Neuronal stem cell (in vitro differentiated cells): ENCODE results near the gene DDX56.
"Not testable (repeated sequence)": the region's sequence is repeated elsewhere in the genome, so short reads cannot be mapped to it uniquely, and the experiment has no call there.

Source experiments
- DNase-seq: peaks from one replicate; pipeline ENCODE4 v3.0.0-alpha.2; 2013; ENCODE audit warnings: low spot score
- H2AFZ ChIP-seq: one replicate; pipeline ENCODE4 v1.6.1; 2013; ENCODE audit warnings: mild to moderate bottlenecking, low read length, inconsistent platforms
- H2AK5ac ChIP-seq: 2 replicates; pipeline ENCODE4 v1.6.1; 2013; ENCODE audit warnings: low read depth, mild to moderate bottlenecking, inconsistent platforms, low read length, moderate library complexity, mixed read lengths
- H2BK120ac ChIP-seq: 2 replicates; pipeline ENCODE4 v1.6.1; 2013; ENCODE audit warnings: low read depth, mild to moderate bottlenecking, inconsistent platforms, low read length, moderate library complexity, mixed read lengths
- H2BK12ac ChIP-seq: one replicate; pipeline ENCODE4 v1.6.1; 2013; ENCODE audit warnings: low read length, inconsistent platforms
- H2BK15ac ChIP-seq: 2 replicates; pipeline ENCODE4 v1.6.1; 2013; ENCODE audit warnings: mild to moderate bottlenecking, low read length, inconsistent platforms, mixed read lengths
- H2BK5ac ChIP-seq: one replicate; pipeline ENCODE4 v1.6.1; 2013; ENCODE audit warnings: inconsistent platforms, mild to moderate bottlenecking, low read length, moderate library complexity
- H3K14ac ChIP-seq: one replicate; pipeline ENCODE4 v1.6.1; 2013; ENCODE audit warnings: low read length, inconsistent platforms
- H3K18ac ChIP-seq: 2 replicates; pipeline ENCODE4 v1.6.1; 2013; ENCODE audit warnings: low read length, inconsistent platforms
- H3K23ac ChIP-seq: 2 replicates; pipeline ENCODE4 v1.6.1; 2013; ENCODE audit warnings: low read depth, mild to moderate bottlenecking, mixed read lengths, low read length, inconsistent platforms; ENCODE audit not compliant: poor library complexity
- H3K27ac ChIP-seq: replicated peaks from 3 replicates; pipeline ENCODE4 v1.5.1; 2013; ENCODE audit warnings: low read length, inconsistent platforms
- H3K27me3 ChIP-seq, 3 experiments: 2 replicates each; pipeline ENCODE4 v1.6.1; 2013; ENCODE audit warnings: low read length in 3 of 3, mild to moderate bottlenecking in 2 of 3, inconsistent platforms in 1 of 3, low read depth in 1 of 3, mixed read lengths in 1 of 3, moderate library complexity in 1 of 3; ENCODE audit not compliant: control insufficient read depth in 3 of 3, insufficient read depth in 3 of 3
- H3K36me3 ChIP-seq, 2 donors: replicated peaks in 1 of 2; 2 replicates each; pipeline ENCODE4 v1.6.1; 2013; ENCODE audit warnings: low read length in 2 of 2; ENCODE audit not compliant: control insufficient read depth in 2 of 2, insufficient read depth in 2 of 2
- H3K4ac ChIP-seq: 2 replicates; pipeline ENCODE4 v1.6.1; 2013; ENCODE audit warnings: inconsistent platforms, mild to moderate bottlenecking, low read length, moderate library complexity
- H3K4me1 ChIP-seq, 2 donors: 1 replicate in 1 of 2; 2 replicates in 1 of 2; pipeline ENCODE4 v1.6.1; 2013; ENCODE audit warnings: low read length in 2 of 2, low read depth in 1 of 2; ENCODE audit not compliant: control insufficient read depth in 2 of 2, insufficient read depth in 1 of 2
- H3K4me2 ChIP-seq: one replicate; pipeline ENCODE4 v1.6.1; 2013; ENCODE audit warnings: mild to moderate bottlenecking, low read length, inconsistent platforms; ENCODE audit not compliant: insufficient read depth, poor library complexity, severe bottlenecking
- H3K4me3 ChIP-seq, 2 donors: 2 replicates each; pipeline ENCODE4 v1.5.1; 2013; ENCODE audit warnings: low read length in 2 of 2, mild to moderate bottlenecking in 2 of 2, inconsistent platforms in 1 of 2, moderate library complexity in 1 of 2
- H3K79me1 ChIP-seq: one replicate; pipeline ENCODE4 v1.6.1; 2013; ENCODE audit warnings: low read depth, mild to moderate bottlenecking, inconsistent platforms, low read length, moderate library complexity
- H3K9ac ChIP-seq: one replicate; pipeline ENCODE4 v1.6.1; 2013; ENCODE audit warnings: mild to moderate bottlenecking, low read depth, low read length, inconsistent platforms; ENCODE audit not compliant: poor library complexity
- H3K9me3 ChIP-seq, 2 donors: replicated peaks in 1 of 2; 2 replicates each; pipeline versions ENCODE3 to v1.6.1; 2013; ENCODE audit warnings: low read length in 2 of 2, mild to moderate bottlenecking in 2 of 2, inconsistent platforms in 1 of 2, low read depth in 1 of 2, mixed read lengths in 1 of 2, moderate library complexity in 1 of 2; ENCODE audit not compliant: control insufficient read depth in 2 of 2, insufficient read depth in 1 of 2
- H4K8ac ChIP-seq: one replicate; pipeline ENCODE4 v1.6.1; 2013; ENCODE audit warnings: low read depth, mild to moderate bottlenecking, inconsistent platforms, low read length, moderate library complexity
- H4K91ac ChIP-seq: one replicate; pipeline ENCODE4 v1.6.1; 2013; ENCODE audit warnings: low read length, low read depth, mild to moderate bottlenecking, inconsistent platforms; ENCODE audit not compliant: poor library complexity
- WGBS, 2 donors: extraction: QIAGEN DNeasy Blood & Tissue Kit; methylation state at CpG; one replicate each; pipeline ENCODE4 v1.1.7; 2013; ENCODE audit warnings: missing lambda C conversion rate in 2 of 2, mixed read lengths in 1 of 2; ENCODE audit not compliant: insufficient read length in 2 of 2, insufficient replicate concordance in 1 of 2; ENCODE audit errors: extremely low coverage in 2 of 2; 5-methylcytosine and 5-hydroxymethylcytosine counted together

The DDX56 gene

GRCh38 chr7:44557485-44557884 is 16.2 kb downstream of the DDX56 start:
- WGBS, 2 donors: no CpG with 5 or more reads among the region's 2 CpGs
- Histone ChIP-seq H3K18ac (no peak overlapping the region), H2AK5ac (no peak overlapping the region)

GRCh38 chr7:44555350-44555749 is 18.4 kb downstream of the DDX56 start:
- no peak overlapping the region for H3K9ac ChIP-seq
- no peaks in the 10 kb centered on the region for H3K9me3 ChIP-seq
- DNase-seq: no peak
- H3K18ac ChIP-seq: no peak overlapping the region
- H3K4me2 ChIP-seq: no peak overlapping the region
- no peak overlapping the region for H3K23ac ChIP-seq
- H3K4me1 ChIP-seq: no peaks in the 10 kb centered on the region
- H2BK12ac ChIP-seq: no peak overlapping the region
- no peak overlapping the region for H2AK5ac ChIP-seq
- H2BK120ac ChIP-seq: no peak overlapping the region
- no peak overlapping the region for H4K91ac ChIP-seq
- H4K8ac ChIP-seq: no peak overlapping the region
- no peaks in the 10 kb centered on the region for H3K79me1 ChIP-seq
- H3K27ac ChIP-seq: no peak overlapping the region
- WGBS, 2 donors: no CpG with 5 or more reads among the region's 2 CpGs
- no peaks in the 10 kb centered on the region for H3K27me3 ChIP-seq
- no peak overlapping the region for H2AFZ ChIP-seq
- H3K14ac ChIP-seq: no peak overlapping the region
- no peak overlapping the region for H3K4ac ChIP-seq
- no peaks in the 10 kb centered on the region for H3K36me3 ChIP-seq
- no peak overlapping the region for H2BK15ac ChIP-seq
- no peak overlapping the region for H3K4me3 ChIP-seq
- H2BK5ac ChIP-seq: no peak overlapping the region

More at GRCh38 chr7:44557485-44557884, 16.2 kb downstream of the DDX56 start:
- Histone ChIP-seq H3K27ac (no peak overlapping the region), H3K4me3 (no peak overlapping the region), H4K8ac (no peak overlapping the region), H3K27me3 (no peaks in the 10 kb centered on the region), H2BK12ac (no peak overlapping the region), H3K4ac (no peak overlapping the region), H3K36me3 (no peaks in the 10 kb centered on the region), H2BK15ac (no peak overlapping the region), H4K91ac (no peak overlapping the region), H3K23ac (no peak overlapping the region), H2BK120ac (no peak overlapping the region), H3K14ac (no peak overlapping the region), H2BK5ac (no peak overlapping the region), H3K79me1 (no peaks in the 10 kb centered on the region), H2AFZ (no peak overlapping the region), H3K4me2 (no peak overlapping the region), H3K9ac (no peak overlapping the region), H3K9me3 (no peaks in the 10 kb centered on the region), H3K4me1 (peaks cover 0 to 1% of the 10 kb centered on the region in 2 donors)
- DNase-seq: no peak

GRCh38 chr7:44552473-44553005 is 21.2 kb downstream of the DDX56 start:
- H3K4me2 ChIP-seq, H3K23ac ChIP-seq, H2BK120ac ChIP-seq, H2BK15ac ChIP-seq, DNase-seq, H2AFZ ChIP-seq, H3K4me3 ChIP-seq, H3K27me3 ChIP-seq, H3K36me3 ChIP-seq, H3K27ac ChIP-seq, H3K4ac ChIP-seq, H2BK5ac ChIP-seq, H4K91ac ChIP-seq, H3K9me3 ChIP-seq, H3K79me1 ChIP-seq, H3K14ac ChIP-seq, H3K4me1 ChIP-seq, H4K8ac ChIP-seq, H2AK5ac ChIP-seq, H3K9ac ChIP-seq, H3K18ac ChIP-seq, H2BK12ac ChIP-seq: not testable (repeated sequence)
- no CpG with 5 or more reads among the region's 3 CpGs for WGBS, 2 donors

- no peaks in the 10 kb centered on the region for H3K9me3 ChIP-seq
- H2AFZ ChIP-seq: no peak overlapping the region
- no peak overlapping the region for H3K27ac ChIP-seq
- no peak overlapping the region for H2BK5ac ChIP-seq
- no peak overlapping the region for H3K4me2 ChIP-seq
- H2AK5ac ChIP-seq: no peak overlapping the region
- H3K36me3 ChIP-seq: no peaks in the 10 kb centered on the region
- no peaks in the 10 kb centered on the region for H3K79me1 ChIP-seq
- H4K8ac ChIP-seq: no peak overlapping the region
- H2BK15ac ChIP-seq: no peak overlapping the region
- H2BK120ac ChIP-seq: no peak overlapping the region
- no CpG with 5 or more reads among the region's 3 CpGs for WGBS, 2 donors
- no peaks in the 10 kb centered on the region for H3K4me1 ChIP-seq
- H3K18ac ChIP-seq: no peak overlapping the region
- no peak for DNase-seq
- no peaks in the 10 kb centered on the region for H3K27me3 ChIP-seq
- no peak overlapping the region for H2BK12ac ChIP-seq
- no peak overlapping the region for H3K14ac ChIP-seq
- no peak overlapping the region for H3K4me3 ChIP-seq
- H3K4ac ChIP-seq: no peak overlapping the region
- H3K9ac ChIP-seq: no peak overlapping the region
- H3K23ac ChIP-seq: no peak overlapping the region
- H4K91ac ChIP-seq: no peak overlapping the region
Measured at GRCh38 chr7:44549457-44549856, 24.3 kb downstream of the DDX56 start.
